Astrocyte of the cerebellum (primary cell): ENCODE measurements around the gene LARP7.
"Not testable (repeated sequence)": the region's sequence is repeated elsewhere in the genome, so short reads cannot be mapped to it uniquely, and the experiment has no call there.

Experiments
- DNase-seq: peaks from one replicate; pipeline ENCODE4 v3.0.0-alpha.2; 2011; ENCODE audit warnings: low read depth
- H3K4me3 ChIP-seq: 2 replicates; pipeline ENCODE4 v1.5.1; 2011; ENCODE audit warnings: mild to moderate bottlenecking, low read depth, low read length, moderate library complexity
- in situ Hi-C: cut with HindIII; loops from 2 replicates; pipeline ENCODE4 v1.10.0; 2017; ENCODE audit warnings: low sequenced_read_pairs
- TF ChIP-seq, protein P1 (sequence below): IDR thresholded peaks from 2 replicates; pipeline ENCODE4 v1.5.1; 2012; ENCODE audit warnings: low read length, low read depth, moderate library complexity, mild to moderate bottlenecking; ENCODE audit errors: missing control alignments

Gene LARP7

DNA sequence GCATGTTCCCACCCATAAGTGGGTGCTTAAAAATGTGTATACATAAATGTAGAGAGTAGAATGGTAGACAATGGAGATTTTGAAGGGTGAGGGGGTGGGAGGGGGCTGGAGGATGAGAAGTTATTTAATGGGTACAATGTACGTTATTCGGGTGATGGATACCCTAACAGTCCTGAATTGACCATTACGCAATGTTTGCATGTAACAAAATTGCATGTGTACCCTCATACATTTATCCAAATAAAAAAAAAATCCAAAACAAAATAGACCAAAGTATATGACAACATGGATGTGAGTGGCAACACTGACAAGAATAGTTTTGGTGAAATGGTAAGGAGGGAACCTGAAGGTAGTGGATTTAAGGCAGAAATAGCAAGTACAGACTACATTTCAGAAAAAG, 63.7 kb downstream of the LARP7 start:
- in situ Hi-C loops, result no loop called here
- TF ChIP-seq, protein P1, sequence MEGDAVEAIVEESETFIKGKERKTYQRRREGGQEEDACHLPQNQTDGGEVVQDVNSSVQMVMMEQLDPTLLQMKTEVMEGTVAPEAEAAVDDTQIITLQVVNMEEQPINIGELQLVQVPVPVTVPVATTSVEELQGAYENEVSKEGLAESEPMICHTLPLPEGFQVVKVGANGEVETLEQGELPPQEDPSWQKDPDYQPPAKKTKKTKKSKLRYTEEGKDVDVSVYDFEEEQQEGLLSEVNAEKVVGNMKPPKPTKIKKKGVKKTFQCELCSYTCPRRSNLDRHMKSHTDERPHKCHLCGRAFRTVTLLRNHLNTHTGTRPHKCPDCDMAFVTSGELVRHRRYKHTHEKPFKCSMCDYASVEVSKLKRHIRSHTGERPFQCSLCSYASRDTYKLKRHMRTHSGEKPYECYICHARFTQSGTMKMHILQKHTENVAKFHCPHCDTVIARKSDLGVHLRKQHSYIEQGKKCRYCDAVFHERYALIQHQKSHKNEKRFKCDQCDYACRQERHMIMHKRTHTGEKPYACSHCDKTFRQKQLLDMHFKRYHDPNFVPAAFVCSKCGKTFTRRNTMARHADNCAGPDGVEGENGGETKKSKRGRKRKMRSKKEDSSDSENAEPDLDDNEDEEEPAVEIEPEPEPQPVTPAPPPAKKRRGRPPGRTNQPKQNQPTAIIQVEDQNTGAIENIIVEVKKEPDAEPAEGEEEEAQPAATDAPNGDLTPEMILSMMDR, result no peak
- H3K4me3 ChIP-seq, result no peak overlapping the region

DNA sequence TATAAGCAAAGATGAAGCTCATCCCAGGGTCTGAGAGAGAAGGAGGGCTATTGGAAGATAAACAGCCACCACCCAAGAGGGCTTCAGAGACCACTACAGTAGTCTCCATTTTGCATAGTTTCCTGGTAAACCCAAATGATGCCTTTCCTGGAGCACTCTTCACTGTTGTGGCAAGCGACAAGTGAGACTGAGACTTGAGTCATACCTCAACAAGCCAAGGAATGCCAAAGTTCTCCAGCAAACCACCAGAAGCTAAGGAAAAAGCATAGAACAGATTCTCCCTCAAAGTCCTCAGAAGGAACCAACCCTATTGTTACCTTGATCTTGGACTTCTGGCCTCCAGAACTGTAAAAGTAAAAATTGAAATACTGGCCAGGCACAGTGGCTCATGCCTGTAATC, 65.9 kb downstream of the LARP7 start:
- H3K4me3 ChIP-seq, result no peak overlapping the region
- in situ Hi-C loops, result no loop called here
- TF ChIP-seq, protein P1, result no peak
- DNase-seq, result no peak

More for the DNA sequence above, 63.7 kb downstream of the LARP7 start:
- no peak for DNase-seq

DNA sequence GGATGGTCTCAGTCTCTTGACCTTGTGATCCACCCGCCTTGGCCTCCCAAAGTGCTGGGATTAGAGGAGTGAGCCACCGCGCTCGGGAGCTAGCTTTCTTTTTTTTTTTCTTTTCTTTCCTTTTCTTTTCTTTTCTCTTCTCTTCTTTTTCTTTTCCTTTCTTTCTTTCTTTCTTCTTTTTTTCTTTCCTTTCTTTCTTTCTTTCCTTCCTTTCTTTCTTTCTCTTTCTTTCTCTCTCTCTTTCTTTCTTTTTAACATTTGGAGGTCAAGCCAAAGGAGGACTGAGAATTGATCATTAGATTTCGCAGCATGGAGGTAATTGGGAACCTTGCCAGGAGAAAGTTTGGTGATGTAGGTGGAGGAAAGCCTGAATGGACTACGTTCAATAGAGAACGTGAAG, 67.4 kb downstream of the LARP7 start:
- H3K4me3 ChIP-seq, result no peak overlapping the region
- in situ Hi-C loops, result no loop called here
- no peak for DNase-seq
- TF ChIP-seq, protein P1, result no peak

DNA sequence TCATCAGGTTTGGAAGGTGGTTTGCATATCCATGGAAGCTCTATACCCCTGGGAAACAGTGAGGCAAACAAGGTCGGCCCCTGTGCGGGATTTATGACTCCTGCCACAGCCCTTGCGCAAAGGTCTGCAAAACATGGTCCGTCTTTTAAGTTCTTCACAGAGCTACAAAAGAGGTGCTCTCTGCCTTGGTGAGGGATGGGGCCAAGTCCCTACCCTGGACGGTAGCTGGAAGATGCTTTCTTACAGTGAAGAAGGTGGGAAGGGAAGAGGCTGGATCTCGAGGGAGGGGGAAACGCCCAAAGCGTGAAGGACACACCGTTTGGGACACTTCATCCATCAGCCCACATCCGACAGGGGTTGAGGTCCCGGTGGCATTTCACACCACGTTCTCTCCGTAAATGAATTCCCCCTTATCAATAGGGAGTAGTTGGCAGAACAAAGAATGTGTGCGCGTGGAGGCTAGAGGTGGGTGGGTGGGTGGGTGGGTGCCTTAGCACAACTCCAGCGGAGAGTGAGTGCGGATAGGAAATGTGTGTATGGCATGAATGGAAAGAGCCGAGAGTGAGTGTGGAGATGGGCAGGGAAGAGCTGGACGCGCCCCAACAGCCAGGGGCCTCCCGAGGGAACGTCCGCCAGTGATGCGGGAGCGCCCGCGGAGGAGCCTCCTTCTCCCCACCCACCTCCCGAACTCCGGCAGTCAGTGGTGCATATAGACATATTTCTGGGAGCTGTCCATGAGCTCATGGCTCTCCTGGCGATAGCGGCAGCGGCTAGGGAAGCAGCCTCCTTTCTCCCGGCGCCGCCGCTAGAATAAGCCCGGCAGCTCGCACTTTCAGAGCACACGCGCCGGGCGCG, 68.3 kb downstream of the LARP7 start:
- in situ Hi-C loops, result no loop called here
- peak; percentile 15 for DNase-seq
- TF ChIP-seq, protein P1, result no peak
- peak overlapping the region; percentile 38 for H3K4me3 ChIP-seq

DNA sequence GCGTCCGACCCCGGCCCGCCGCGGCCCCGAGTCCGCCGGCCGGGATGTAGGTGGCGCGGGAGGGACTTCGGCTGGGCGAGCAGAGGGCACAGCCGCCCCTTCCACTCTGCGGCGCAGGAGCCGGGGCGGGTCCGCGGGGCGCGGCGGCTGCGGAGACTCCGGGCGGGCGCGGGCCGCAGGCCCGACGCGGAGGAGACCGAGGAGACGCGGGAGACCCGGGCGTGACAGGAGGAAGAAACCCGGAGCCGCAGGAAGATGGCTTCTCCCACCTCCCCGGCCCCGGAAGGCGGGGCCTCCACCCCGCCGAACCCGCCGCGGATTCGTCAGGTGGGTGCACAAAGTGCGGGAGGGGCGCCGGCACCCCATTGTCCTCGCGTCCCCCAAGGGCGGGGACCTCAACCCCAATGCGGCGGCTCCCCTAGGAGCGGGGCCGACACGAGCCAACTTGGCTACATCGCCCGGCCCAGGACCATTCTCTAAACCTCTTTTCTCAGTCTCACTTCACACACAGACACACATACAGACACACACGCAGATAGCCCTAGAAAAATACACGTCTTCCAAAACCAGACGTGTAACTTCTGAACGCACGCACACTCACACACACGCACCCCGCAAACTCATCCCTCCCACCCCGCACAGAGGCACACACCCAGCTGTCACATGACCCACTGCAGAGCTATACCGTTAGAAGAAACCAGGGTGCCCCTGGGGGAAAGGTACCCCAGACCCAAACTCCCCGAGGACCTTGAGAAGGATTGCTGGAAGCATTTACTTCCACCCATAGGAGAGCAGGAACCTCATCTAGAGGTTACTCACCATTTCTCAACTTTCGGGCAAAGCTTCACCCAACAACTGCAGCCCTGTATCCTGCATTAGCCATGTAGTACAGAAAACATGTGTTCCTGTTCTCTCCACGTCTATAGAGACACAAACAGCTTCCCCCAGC, 69.2 kb downstream of the LARP7 start:
- DNase-seq, in situ Hi-C loops: not testable (repeated sequence)
- peak overlapping the region; percentile 50 for H3K4me3 ChIP-seq

DNA sequence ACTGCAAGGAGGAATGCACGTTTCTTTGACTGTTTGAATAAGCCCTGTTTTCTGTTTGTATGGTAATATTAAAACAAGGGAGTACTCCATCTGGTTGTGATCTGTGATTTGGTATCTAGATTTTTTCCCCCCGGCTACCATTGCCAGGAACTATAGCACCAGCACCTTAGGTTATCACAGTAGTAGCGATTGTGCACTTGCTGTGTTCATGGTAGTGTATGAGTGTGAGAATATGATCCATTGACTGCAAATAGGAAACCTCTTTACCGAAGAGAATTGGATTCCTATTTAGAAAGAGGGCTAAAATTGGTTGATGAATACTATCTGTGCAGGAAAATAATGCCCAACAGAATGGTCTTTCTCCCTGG, 69.9 kb downstream of the LARP7 start:
- no peak for DNase-seq
- in situ Hi-C loops, result no loop called here
- TF ChIP-seq, protein P1, result no peak
- no peak overlapping the region for H3K4me3 ChIP-seq
